Caki2 (cell line): ENCODE data around the gene RBPMS2. TPM values are rescaled to one million over a fixed set of nuclear protein-coding genes. Genes with fewer than 3 reads are reported as not detected.
"Not testable (repeated sequence)": the region's sequence is repeated elsewhere in the genome, so short reads cannot be mapped to it uniquely, and the experiment has no call there.

Source experiments
- DNase-seq: peaks from one replicate; pipeline ENCODE4 v3.0.0-alpha.2; 2015; ENCODE audit warnings: low read depth
- in situ Hi-C: cut with HindIII; loops from 2 replicates; pipeline ENCODE4 v1.10.0; 2016; ENCODE audit warnings: low sequenced_read_pairs, low pct_unique_long_range_greater_than_20kb, mixed read lengths
- total RNA-seq: library from RNA; depleted of rRNA; stranded (reverse); fragments of >200 nt; shearing (Covaris generic); gene quantifications from 2 replicates; pipeline ENCODE4 v1.2.3, GENCODE V29; 2014; ENCODE audit warnings: low replicate concordance; rRNA removed

Gene RBPMS2
- total RNA-seq, result not detected in 2 replicates

- DNase-seq, result no peak
- in situ Hi-C loops, result no loop called here
Measured at GRCh38 chr15:64775551-64776401, at the start of gene RBPMS2. Gene RBPMS2 (minus strand): TSS chr15:64775589. CDS start chr15:64775319, 270 bp downstream.

GRCh38 chr15:64824929-64825430 lies 49.6 kb upstream of the RBPMS2 start:
- in situ Hi-C loops, result no loop called here
- no peak for DNase-seq

- in situ Hi-C loops, result no loop called here
- DNase-seq, result no peak
Measured at GRCh38 chr15:64816452-64816851, 41.1 kb upstream of the RBPMS2 start.

- in situ Hi-C loops, DNase-seq: not testable (repeated sequence)
Measured at GRCh38 chr15:64814965-64815364, 39.6 kb upstream of the RBPMS2 start.

- DNase-seq, in situ Hi-C loops: not testable (repeated sequence)
Measured at GRCh38 chr15:64814283-64814682, 38.9 kb upstream of the RBPMS2 start.

- DNase-seq, result peak; percentile 25
- in situ Hi-C loops, result no loop called here
Measured at GRCh38 chr15:64813075-64813474, 37.7 kb upstream of the RBPMS2 start.

- no peak for DNase-seq
- in situ Hi-C loops, result no loop called here
Measured at GRCh38 chr15:64810497-64811326, 35.3 kb upstream of the RBPMS2 start.

- in situ Hi-C loops, result no loop called here
- peak; percentile 55 for DNase-seq
Measured at GRCh38 chr15:64809649-64810496, 34.5 kb upstream of the RBPMS2 start.

- in situ Hi-C loops, result no loop called here
- no peak for DNase-seq
Measured at GRCh38 chr15:64808785-64809453, 33.5 kb upstream of the RBPMS2 start.

- in situ Hi-C loops, result no loop called here
- no peak for DNase-seq
Measured at GRCh38 chr15:64807751-64808222, 32.4 kb upstream of the RBPMS2 start.

GRCh38 chr15:64807051-64807749 lies 31.8 kb upstream of the RBPMS2 start:
- DNase-seq, result no peak
- in situ Hi-C loops, result no loop called here

- no peak for DNase-seq
- in situ Hi-C loops, result no loop called here
Measured at GRCh38 chr15:64806509-64806908, 31.1 kb upstream of the RBPMS2 start.

- in situ Hi-C loops, result no loop called here
Measured at GRCh38 chr15:64804619-64805018, 29.2 kb upstream of the RBPMS2 start.

GRCh38 chr15:64803526-64803925 lies 28.1 kb upstream of the RBPMS2 start:
- in situ Hi-C loops, result no loop called here

More at GRCh38 chr15:64804619-64805018, 29.2 kb upstream of the RBPMS2 start:
- DNase-seq, result no peak

GRCh38 chr15:64800476-64800875 lies 25.1 kb upstream of the RBPMS2 start:
- in situ Hi-C loops, result no loop called here
- DNase-seq, result no peak

More at GRCh38 chr15:64803526-64803925, 28.1 kb upstream of the RBPMS2 start:
- DNase-seq, result no peak

- DNase-seq, in situ Hi-C loops: not testable (repeated sequence)
Measured at GRCh38 chr15:64798905-64799304, 23.5 kb upstream of the RBPMS2 start.

- in situ Hi-C loops, result not testable (repeated sequence)
Measured at GRCh38 chr15:64795921-64796320, 20.5 kb upstream of the RBPMS2 start.

More at GRCh38 chr15:64795921-64796320, 20.5 kb upstream of the RBPMS2 start:
- DNase-seq, result not testable (repeated sequence)
